Body of pancreas (tissue), 4 donors: Measurements from ENCODE around the gene FRMPD4.

ENCODE experiments used
- POLR2A ChIP-seq, 3 donors: fragments of 450-650 bp; IDR thresholded peaks; one replicate each; pipeline ENCODE4 v1.6.1; 2016; ENCODE audit warnings: antibody characterized with exemption in 3 of 3, mild to moderate bottlenecking in 2 of 3
- TF ChIP-seq, protein P1 (sequence below), 7 experiments: fragments of 450-650 bp in 4 of 7; fragments of 200-600 bp in 3 of 7; sonication (generic) in 3 of 7; IDR thresholded peaks; one replicate each; pipeline ENCODE4 v1.5.1; 2016 to 2019; ENCODE audit warnings: antibody characterized with exemption in 7 of 7

- TF ChIP-seq, protein P1, sequence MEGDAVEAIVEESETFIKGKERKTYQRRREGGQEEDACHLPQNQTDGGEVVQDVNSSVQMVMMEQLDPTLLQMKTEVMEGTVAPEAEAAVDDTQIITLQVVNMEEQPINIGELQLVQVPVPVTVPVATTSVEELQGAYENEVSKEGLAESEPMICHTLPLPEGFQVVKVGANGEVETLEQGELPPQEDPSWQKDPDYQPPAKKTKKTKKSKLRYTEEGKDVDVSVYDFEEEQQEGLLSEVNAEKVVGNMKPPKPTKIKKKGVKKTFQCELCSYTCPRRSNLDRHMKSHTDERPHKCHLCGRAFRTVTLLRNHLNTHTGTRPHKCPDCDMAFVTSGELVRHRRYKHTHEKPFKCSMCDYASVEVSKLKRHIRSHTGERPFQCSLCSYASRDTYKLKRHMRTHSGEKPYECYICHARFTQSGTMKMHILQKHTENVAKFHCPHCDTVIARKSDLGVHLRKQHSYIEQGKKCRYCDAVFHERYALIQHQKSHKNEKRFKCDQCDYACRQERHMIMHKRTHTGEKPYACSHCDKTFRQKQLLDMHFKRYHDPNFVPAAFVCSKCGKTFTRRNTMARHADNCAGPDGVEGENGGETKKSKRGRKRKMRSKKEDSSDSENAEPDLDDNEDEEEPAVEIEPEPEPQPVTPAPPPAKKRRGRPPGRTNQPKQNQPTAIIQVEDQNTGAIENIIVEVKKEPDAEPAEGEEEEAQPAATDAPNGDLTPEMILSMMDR (IDR thresholded peaks at IDR 0.05), result no peak
- TF ChIP-seq POLR2A (IDR thresholded peaks at IDR 0.05), result no peak
Observed at GRCh38 chrX:12372111-12372510, 233.8 kb downstream of the FRMPD4 start.
